A673 (cell line): ENCODE data around the gene SMIM41. TPM values are rescaled to one million over a fixed set of nuclear protein-coding genes. Genes with fewer than 3 reads are reported as not detected.

Source experiments
- BruUV-seq: library from RNA; stranded (reverse); fragments of 400-500 nt; replicated peaks from 2 replicates; lab custom pipeline; 2021; lab: Mats Ljungman, UMichigan
- CTCF ChIA-PET: fragments of 300-600 bp; sonication (Branson Sonifier 250); formaldehyde crosslinking; loops from one replicate; lab custom pipeline; 2022; ENCODE audit warnings: antibody characterized with exemption; lab: Charles Lee
- POLR2A ChIA-PET: fragments of 300-600 bp; sonication (Branson Sonifier 250); formaldehyde crosslinking; loops from one replicate; lab custom pipeline; 2022; ENCODE audit warnings: antibody characterized with exemption; ENCODE audit not compliant: low non-redundant PET; lab: Charles Lee
- DNase-seq: peaks from one replicate; pipeline ENCODE4 v3.0.0-alpha.2; 2015; ENCODE audit warnings: low spot score
- H3K27ac ChIP-seq: fragments of 200-600 bp; sonication (generic); 2 replicates; pipeline ENCODE4 v1.5.1; 2016; ENCODE audit warnings: mixed run types, low read depth, mild to moderate bottlenecking, mixed read lengths, antibody characterized with exemption, low read length; ENCODE audit not compliant: poor library complexity, severe bottlenecking
- H3K27me3 ChIP-seq: fragments of 200-600 bp; sonication (generic); replicated peaks from 2 replicates; pipeline ENCODE4 v1.6.1; 2017; ENCODE audit warnings: mixed run types, low read depth, mild to moderate bottlenecking, mixed read lengths, antibody characterized with exemption, low read length; ENCODE audit not compliant: insufficient read depth, poor library complexity
- H3K36me3 ChIP-seq: fragments of 200-600 bp; sonication (generic); 2 replicates; pipeline ENCODE4 v1.6.1; 2016; ENCODE audit warnings: mixed run types, mild to moderate bottlenecking, mixed read lengths, antibody characterized with exemption, low read length; ENCODE audit not compliant: insufficient read depth, poor library complexity, severe bottlenecking
- H3K4me1 ChIP-seq: fragments of 200-600 bp; sonication (generic); 2 replicates; pipeline ENCODE4 v1.6.1; 2017; ENCODE audit warnings: mixed run types, mild to moderate bottlenecking, mixed read lengths, antibody characterized with exemption, low read length; ENCODE audit not compliant: insufficient read depth, poor library complexity, severe bottlenecking
- H3K4me3 ChIP-seq: fragments of 200-600 bp; sonication (generic); 2 replicates; pipeline ENCODE4 v1.5.1; 2016; ENCODE audit warnings: low read depth, mixed run types, mild to moderate bottlenecking, mixed read lengths, low read length; ENCODE audit not compliant: poor library complexity, severe bottlenecking
- H3K9me3 ChIP-seq: fragments of 200-600 bp; sonication (generic); 2 replicates; pipeline ENCODE4 v1.6.1; 2016; ENCODE audit warnings: mixed run types, low read depth, mild to moderate bottlenecking, mixed read lengths, antibody characterized with exemption, low read length; ENCODE audit not compliant: poor library complexity, severe bottlenecking
- EZH2 ChIP-seq: fragments of 200-600 bp; sonication (generic); IDR thresholded peaks from 2 replicates; pipeline ENCODE4 v1.6.1; 2017; ENCODE audit warnings: borderline replicate concordance, low read depth, mild to moderate bottlenecking, mixed read lengths, antibody characterized with exemption, low read length; ENCODE audit not compliant: poor library complexity, severe bottlenecking
- intact Hi-C: fragments of 100-400 bp; cut with micrococcal nuclease; formaldehyde crosslinking; loops from one replicate; pipeline ENCODE4 v1.10.0; 2022; ENCODE audit not compliant: unreplicated experiment
- total RNA-seq: library from RNA; stranded (reverse); gene quantifications from 2 replicates; pipeline ENCODE4 v1.2.3, GENCODE V29; 2021
- TF ChIP-seq, protein P1 (sequence below): fragments of 300-800, 200-600 bp; sonication (generic); conservative IDR thresholded peaks from 2 replicates; pipeline ENCODE4 v1.5.1; 2017; ENCODE audit warnings: low read depth, mild to moderate bottlenecking, antibody characterized with exemption, low read length, moderate library complexity, mixed read lengths

Gene SMIM41
- total RNA-seq, 1 experiment from 2014 or later, result 0.24 TPM

DNA sequence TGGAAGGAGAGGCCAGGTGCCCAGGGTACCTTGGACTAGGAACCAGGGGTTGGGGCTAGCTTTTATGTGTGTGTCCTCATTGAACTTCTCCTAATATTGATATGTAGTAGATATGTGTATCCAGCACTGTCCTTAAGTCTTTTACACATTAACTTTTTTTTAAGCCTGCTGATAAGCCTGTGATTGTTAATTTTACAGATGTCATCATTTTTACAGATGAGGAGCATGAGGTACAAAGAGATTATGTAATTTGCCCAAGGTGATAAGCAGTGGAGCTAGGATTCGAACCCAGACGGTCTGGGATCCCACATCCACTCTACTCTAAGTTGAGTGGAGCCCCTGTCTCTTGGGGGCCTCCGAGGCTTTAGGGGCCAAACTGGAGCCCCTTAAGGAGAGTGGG lies 38.5 kb upstream of the SMIM41 start:
- ChIA-PET CTCF (interaction anchor here (0.6 kb wide), 1 partner anchor 84 kb away, joined by 3 read pairs; no protein-coding TSS in a partner anchor), POLR2A (no interaction called here)
- peaks cover 8% of the 10 kb centered on the region for H3K4me1 ChIP-seq
- no peaks in the 10 kb centered on the region for H3K36me3 ChIP-seq
- no TSS peak for BruUV-seq
- no peak for DNase-seq
- H3K4me3 ChIP-seq, result no peak overlapping the region
- no peaks in the 10 kb centered on the region for H3K27me3 ChIP-seq
- H3K27ac ChIP-seq, result no peak overlapping the region
- no peaks in the 10 kb centered on the region for H3K9me3 ChIP-seq
- intact Hi-C loops, result no loop called here
- no peak for TF ChIP-seq EZH2
- TF ChIP-seq, protein P1, sequence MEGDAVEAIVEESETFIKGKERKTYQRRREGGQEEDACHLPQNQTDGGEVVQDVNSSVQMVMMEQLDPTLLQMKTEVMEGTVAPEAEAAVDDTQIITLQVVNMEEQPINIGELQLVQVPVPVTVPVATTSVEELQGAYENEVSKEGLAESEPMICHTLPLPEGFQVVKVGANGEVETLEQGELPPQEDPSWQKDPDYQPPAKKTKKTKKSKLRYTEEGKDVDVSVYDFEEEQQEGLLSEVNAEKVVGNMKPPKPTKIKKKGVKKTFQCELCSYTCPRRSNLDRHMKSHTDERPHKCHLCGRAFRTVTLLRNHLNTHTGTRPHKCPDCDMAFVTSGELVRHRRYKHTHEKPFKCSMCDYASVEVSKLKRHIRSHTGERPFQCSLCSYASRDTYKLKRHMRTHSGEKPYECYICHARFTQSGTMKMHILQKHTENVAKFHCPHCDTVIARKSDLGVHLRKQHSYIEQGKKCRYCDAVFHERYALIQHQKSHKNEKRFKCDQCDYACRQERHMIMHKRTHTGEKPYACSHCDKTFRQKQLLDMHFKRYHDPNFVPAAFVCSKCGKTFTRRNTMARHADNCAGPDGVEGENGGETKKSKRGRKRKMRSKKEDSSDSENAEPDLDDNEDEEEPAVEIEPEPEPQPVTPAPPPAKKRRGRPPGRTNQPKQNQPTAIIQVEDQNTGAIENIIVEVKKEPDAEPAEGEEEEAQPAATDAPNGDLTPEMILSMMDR, result no peak

DNA sequence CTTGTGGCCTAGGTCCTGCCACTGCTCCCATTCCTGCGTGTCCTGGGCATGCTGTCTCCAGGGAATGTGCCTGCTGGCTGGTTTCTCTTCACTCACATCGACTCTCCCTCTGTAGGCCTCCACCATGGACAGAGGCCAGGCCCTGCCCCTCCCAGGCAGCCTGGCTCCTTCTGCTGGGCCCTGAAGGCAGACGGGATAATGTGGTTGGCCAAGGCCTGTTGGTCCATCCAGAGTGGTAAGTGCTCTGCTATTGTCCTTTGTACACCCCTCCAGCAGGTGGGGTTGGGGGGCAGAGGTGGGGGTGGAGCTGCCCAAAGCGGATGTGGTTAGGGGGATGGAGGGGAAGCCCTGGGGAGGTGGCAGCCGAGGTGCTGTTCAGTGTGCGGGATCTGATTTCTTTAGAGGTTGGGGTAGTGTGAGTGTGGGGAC lies 37.8 kb upstream of the SMIM41 start:
- BruUV-seq, result no TSS peak
- intact Hi-C loops, result no loop called here
- no peaks in the 10 kb centered on the region for H3K9me3 ChIP-seq
- TF ChIP-seq, protein P1, result no peak
- TF ChIP-seq EZH2, result no peak
- ChIA-PET CTCF (no interaction called here), POLR2A (no interaction called here)
- no peak overlapping the region for H3K27ac ChIP-seq
- no peaks in the 10 kb centered on the region for H3K27me3 ChIP-seq
- H3K36me3 ChIP-seq, result no peaks in the 10 kb centered on the region
- peaks cover 4% of the 10 kb centered on the region for H3K4me1 ChIP-seq
- H3K4me3 ChIP-seq, result no peak overlapping the region
- DNase-seq, result no peak

DNA sequence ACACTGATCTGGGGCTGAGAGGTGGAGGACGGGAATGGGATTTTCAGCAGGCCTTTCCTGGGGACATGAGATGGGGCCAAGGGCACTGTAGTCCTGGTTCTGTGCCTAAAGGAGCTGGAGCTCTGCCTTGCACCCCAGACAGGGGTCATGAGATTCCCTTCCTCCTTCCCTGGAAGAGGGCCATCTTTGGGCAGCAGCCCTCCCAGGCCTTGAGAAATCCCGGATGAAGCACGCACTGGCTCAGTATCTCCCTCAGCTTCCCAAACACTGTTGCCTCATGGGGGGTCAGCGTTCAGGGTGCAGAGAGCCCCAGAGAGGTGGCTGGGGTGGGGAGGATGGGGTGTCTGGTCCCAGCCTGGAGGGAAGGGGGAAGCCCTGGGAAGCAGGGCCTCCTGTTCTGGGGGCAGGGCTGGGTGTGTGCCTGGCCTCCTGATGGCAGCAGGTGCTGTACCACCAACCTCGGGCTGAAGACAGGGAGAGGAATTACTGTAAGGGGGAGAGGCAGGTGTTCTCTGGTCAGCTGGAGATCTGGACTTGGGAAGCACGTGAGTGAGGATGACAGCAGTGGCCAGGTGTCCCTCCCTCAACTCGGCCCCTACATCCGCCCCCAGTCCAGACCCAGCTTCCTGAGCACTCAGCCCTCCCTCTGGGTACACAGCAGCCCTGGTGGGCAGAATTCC lies 36.7 kb upstream of the SMIM41 start:
- BruUV-seq, result no TSS peak
- POLR2A ChIA-PET, result no interaction called here
- H3K27me3 ChIP-seq, result no peaks in the 10 kb centered on the region
- H3K4me1 ChIP-seq, result peaks cover 3% of the 10 kb centered on the region
- no peak overlapping the region for H3K27ac ChIP-seq
- H3K4me3 ChIP-seq, result no peak overlapping the region
- intact Hi-C loops, result no loop called here
- CTCF ChIA-PET, result no interaction called here
- no peak for TF ChIP-seq EZH2
- TF ChIP-seq, protein P1, result no peak
- H3K36me3 ChIP-seq, result no peaks in the 10 kb centered on the region
- DNase-seq, result no peak
- no peaks in the 10 kb centered on the region for H3K9me3 ChIP-seq
